EH (cell line): ENCODE results near the gene KYAT1.

Source experiments
- DNase-seq: peaks from one replicate; pipeline ENCODE4 v3.0.0-alpha.2; 2015; ENCODE audit warnings: low read depth

Gene KYAT1

GRCh38 chr9:128881884-128882676 is at the start of gene KYAT1, which contains the start of gene LRRC8A:
TSS of gene KYAT1 (minus strand) at chr9:128881950. CDS start at chr9:128845405, 36,545 bp downstream.
TSS of gene LRRC8A (plus strand) at chr9:128882133. CDS start at chr9:128907165, 25,032 bp downstream.
- DNase-seq, result peak; percentile 95

GRCh38 chr9:128929560-128929959 is 47.8 kb upstream of the KYAT1 start:
- no peak for DNase-seq

DNA sequence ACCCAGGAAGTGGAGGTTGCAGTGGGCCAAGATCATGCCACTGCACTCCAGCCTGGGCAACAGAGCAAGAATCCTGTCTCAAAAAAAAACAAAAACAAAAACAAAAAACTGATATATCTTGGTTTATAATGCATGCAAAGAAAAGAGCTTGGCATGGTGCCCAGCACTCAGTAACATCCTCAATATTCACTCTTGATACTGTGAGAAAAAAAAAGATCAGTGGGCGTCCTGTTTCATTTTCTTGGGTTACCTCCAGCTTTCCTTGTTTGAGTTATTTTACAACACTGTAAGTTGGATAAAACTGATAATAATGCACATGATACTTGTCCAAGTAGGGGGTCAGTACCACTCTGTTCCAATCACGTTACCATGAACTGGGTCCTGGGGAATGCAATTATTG is 46.9 kb upstream of the KYAT1 start:
- DNase-seq, result no peak

DNA sequence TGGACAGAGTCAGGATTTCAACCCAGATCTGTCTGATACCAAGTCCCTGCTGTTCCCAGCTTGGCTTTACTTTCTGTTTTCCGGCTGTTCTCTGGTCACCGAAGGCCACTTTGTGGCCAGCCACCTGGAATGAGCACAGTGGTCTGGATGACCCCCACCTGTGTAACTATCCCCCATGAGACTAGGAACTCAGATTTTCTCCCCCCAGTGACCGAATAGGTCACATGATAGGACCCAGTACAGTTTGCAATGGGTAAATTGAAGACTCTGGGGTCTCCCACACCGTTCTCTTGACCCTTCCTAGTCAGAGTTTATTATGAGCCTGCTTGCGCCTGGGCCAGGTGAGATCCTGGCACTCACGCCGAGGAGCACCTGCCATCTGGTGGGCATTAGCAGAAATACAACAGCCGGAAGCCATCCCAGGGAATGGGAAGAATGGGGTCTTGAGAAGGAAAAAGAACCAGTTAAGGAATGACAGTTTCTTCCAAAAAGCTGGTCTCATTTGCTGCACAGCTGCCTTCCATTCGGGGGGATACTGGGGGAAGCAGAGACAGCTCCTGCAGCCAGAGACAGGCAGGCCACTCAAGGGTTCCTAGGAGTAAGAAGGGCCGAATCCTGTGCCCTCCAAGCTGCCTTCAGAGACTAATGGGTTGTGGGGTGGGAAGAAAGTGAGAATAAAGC is 46.1 kb upstream of the KYAT1 start:
- DNase-seq, result peak; percentile 54

DNA sequence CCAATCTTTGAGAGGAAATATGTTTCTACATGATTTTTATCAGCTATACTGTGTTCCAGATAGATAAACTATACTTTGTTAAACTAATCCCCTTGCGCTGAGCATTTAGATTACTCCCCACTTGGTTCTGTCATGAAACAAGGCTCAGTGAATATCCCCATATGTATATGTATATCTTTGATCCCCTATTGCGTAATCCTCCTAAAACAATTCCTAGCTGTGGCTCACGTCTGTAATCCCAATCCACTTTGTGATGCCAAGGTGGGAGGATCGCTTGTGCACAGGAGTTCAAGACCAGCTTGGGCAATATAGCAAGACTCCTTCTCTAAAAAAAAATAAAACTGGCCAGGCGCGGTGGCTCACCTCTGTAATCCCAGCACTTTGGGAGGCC is 41.7 kb upstream of the KYAT1 start:
- DNase-seq, result no peak

DNA sequence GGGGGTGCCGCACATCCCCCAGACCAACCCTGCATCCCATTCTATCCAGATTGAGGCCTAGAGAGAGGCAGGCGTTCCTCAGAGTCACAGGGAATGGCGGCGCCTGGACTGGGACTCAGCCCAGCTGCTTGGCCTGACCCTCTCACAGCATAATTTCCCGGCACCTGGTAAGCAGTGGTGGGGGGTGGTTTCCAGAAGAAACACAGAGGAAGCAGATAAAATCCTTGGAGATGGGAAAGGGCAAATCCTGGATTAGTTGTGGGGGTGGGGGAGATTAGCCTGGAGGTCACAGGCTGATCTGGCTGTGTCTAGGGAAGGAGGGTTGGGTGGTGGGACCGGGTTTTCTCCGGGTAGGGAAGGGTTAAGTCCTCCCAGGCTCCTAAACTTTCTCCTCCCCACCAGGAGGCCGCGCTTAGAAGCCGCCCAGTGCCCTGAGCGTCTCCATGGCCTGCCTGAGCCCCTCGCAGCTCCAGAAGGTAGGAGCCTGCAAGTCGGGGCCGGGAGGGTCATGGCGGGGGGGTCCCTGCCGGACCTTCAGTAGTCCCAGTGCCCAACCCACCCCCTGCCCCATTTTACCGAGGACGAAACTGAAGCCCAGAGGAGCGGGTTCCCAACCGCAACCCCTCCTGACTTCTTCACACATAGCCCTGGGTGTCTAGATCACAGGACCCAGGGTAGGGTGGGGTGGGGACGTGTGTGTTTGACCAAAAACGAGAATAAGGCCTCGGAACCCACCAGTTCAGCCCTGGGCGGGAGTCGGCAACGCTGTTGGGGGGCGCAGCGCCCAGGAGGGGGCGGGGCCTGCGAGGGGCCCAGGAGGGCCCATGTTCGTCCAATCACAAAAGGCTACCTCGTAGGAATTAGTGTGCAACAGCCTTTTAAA is 40.4 kb upstream of the KYAT1 start:
- peak; percentile 65 for DNase-seq

- peak; percentile 80 for DNase-seq
Observed at GRCh38 chr9:128920381-128921058, 38.8 kb upstream of the KYAT1 start, which contains the start of gene PHYHD1. TSS of gene PHYHD1 (plus strand) at chr9:128920982. CDS start at chr9:128922324, 1,342 bp downstream.

GRCh38 chr9:128919402-128920089 is 37.8 kb upstream of the KYAT1 start:
- no peak for DNase-seq

GRCh38 chr9:128918921-128919320 is 37.2 kb upstream of the KYAT1 start:
- DNase-seq, result no peak

GRCh38 chr9:128917151-128917849 is 35.5 kb upstream of the KYAT1 start:
- DNase-seq, result peak; percentile 78

DNA sequence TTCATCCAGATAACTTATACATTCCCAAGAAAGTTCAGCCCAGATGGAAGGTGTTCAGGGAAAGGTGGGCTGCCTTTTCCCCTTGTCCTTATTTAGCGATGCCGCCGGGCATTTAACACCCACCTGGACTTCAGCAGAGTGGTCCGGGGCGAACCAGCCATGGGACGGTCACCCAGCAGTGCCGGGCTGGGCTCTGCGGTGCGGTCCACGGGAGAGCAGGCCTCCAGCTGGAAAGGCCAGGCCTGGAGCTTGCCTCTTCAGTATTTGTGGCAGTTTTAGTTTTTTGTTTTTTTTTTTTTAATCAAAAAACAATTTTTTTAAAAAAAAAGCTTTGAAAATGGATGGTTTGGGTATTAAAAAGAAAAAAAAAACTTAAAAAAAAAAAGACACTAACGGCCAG is 35.0 kb upstream of the KYAT1 start:
- DNase-seq, result no peak

DNA sequence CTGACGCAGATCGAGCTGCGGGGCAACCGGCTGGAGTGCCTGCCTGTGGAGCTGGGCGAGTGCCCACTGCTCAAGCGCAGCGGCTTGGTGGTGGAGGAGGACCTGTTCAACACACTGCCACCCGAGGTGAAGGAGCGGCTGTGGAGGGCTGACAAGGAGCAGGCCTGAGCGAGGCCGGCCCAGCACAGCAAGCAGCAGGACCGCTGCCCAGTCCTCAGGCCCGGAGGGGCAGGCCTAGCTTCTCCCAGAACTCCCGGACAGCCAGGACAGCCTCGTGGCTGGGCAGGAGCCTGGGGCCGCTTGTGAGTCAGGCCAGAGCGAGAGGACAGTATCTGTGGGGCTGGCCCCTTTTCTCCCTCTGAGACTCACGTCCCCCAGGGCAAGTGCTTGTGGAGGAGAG is 34.5 kb upstream of the KYAT1 start:
- peak; percentile 60 for DNase-seq

DNA sequence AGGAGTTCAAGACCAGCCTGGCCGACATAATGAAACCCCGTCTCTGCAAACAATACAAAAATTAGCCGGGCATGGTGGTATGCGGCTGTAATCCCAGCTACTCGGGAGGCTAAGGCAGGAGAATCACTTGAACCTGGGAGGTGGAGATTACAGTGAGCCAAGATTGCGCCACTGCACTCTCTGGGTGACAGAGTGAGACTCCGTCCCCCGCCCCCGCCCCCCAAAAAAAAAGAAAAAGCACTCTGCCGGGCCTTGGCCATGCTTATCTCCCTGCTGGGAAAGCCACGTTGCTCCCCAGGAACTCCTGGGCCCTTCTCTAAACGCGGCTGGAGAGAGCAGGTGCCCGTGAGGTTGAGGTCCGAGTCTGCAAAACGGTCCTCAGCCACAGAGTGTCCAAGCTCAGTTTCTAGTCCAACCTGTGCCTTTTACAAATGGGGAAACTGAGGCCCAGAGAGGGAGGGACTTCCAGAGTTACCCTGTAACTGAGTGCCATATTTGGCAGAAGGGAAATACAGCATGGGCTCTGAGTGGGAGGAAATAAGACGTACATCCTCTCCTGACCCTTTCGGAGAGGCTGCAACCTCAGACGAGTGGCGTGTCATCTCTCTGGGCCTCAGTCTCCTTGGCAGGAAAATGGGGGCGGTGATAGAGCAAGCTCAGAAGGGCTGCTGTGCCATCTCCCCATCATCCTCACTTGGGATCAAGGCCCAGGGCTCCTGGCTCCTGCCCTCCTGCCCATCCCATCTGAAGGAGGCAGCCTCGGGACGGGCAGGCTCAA is 32.4 kb upstream of the KYAT1 start:
- no peak for DNase-seq

- peak; percentile 23 for DNase-seq
Observed at GRCh38 chr9:128913048-128913900, 31.5 kb upstream of the KYAT1 start.

DNA sequence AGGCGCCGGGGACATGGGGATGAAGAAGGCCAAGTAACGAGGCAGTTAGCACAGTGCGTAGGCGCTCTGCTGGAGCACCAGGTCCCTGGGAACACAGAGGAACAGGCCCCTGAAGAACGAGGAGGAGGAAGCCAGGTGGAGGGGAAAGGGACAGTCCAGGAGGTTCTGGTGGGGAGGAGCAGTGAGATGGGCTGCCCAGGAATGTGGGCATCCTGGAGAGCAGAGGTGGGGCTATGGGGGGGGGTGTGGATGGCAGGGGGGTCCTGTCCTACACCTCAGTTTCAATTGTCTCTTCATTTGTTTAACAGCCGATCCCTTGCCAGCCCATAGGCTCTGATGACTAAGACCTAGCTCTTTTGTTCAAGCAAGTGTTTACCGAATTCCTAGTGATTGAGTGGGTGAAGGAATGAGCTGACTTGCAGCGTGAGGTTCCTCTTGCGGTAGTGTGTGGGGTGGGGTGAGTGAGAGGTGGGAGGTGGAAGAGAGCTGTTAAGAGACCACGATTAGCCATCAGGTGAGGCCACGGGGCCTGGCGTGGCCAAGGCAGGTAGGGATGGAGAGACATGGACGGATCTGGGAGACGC is 30.6 kb upstream of the KYAT1 start:
- peak; percentile 92 for DNase-seq

- DNase-seq, result peak; percentile 96
Observed at GRCh38 chr9:128911529-128912035, 29.8 kb upstream of the KYAT1 start.

- no peak for DNase-seq
Observed at GRCh38 chr9:128910906-128911305, 29.2 kb upstream of the KYAT1 start.

DNA sequence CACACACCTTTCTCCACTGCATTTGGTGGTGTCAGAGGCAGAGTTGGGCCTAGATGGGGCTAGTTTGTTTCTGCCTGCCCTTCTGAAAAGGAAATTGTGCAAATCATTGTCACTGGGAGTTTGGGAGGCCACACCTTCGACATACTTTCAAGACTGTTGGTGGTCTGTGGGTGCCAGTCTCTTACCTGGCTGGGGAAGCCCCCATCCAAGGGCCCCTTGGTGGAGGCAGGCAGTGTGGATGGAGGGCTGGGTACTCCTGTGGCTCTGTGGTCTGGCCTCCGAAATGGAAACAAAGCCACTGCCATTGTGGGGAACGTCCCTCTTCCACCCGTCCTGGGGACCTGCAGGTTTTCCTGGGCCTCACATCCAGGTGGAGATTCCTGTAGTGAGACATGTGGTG is 28.1 kb upstream of the KYAT1 start:
- no peak for DNase-seq
